ENCODE results near the gene TRDN. TPM values are rescaled to one million over a fixed set of nuclear protein-coding genes. Genes with fewer than 3 reads are reported as not detected.

Gene TRDN
- total RNA-seq, 5 donors from 2014 or later (not counting 1 experiment from before 2014, with no cell fraction given), result not detected

DNA sequence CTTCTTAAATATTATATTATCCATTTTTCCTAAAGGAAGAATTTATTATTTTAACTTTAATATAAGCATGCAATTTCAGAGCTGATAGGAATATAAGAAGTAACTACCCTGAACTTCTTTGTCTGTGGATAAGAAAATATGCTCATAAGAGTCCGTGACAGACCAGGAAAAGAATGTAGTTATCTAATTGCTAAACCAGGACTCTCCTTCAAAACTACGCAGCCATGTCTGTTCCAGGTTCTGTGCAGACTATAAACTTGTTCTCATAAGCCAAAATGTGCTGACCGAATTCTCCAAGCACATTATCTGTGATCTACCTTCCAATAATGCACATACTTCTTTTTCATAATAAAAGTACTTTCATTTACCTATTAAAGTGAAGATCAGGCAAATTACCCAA lies 116.5 kb downstream of the TRDN start:
- H3K9me3 ChIP-seq, result no peaks in the 10 kb centered on the region
- Mint-ChIP-seq H3K36me3 (no peaks in the 10 kb centered on the region), H3K27ac (no peak overlapping the region), H3K4me1 (no peaks in the 10 kb centered on the region), H3K4me3 (no peak overlapping the region), H3K27me3 (no peaks in the 10 kb centered on the region), H3K9me3 (peaks cover 0 to 9% (median 0%) of the 10 kb centered on the region in 3 donors)
- WGBS (ENCODE audit: insufficient coverage), result 86% methylated on average over 2 of the region's 3 CpGs
- H3K27ac ChIP-seq (ENCODE audit: low read length), result no peak overlapping the region
- no peak overlapping the region for H3K4me3 ChIP-seq (ENCODE audit: control insufficient read depth in 1 of 2, extremely low read depth in 1 of 2, low read length in 1 of 2)
- no peak for DNase-seq
- H3K4me1 ChIP-seq (ENCODE audit: control insufficient read depth in 1 of 2, extremely low read depth in 1 of 2, insufficient read depth in 2 of 2, low read length in 2 of 2), result no peaks in the 10 kb centered on the region
- no peaks in the 10 kb centered on the region for H3K27me3 ChIP-seq (replicated peaks in 1 of 2; ENCODE audit: control insufficient read depth in 2 of 2, extremely low read depth in 1 of 2, insufficient read depth in 2 of 2, low read length in 1 of 2)
- ChIA-PET CTCF (no interaction called here), POLR2A (no interaction called here)
- H3K36me3 ChIP-seq (ENCODE audit: control insufficient read depth in 2 of 2, extremely low read depth in 1 of 2, insufficient read depth in 1 of 2, low read length in 1 of 2), result no peaks in the 10 kb centered on the region
- ATAC-seq (replicated peaks in 1 of 4), result no peak

GRCh38 chr6:123519189-123519505 lies 117.6 kb downstream of the TRDN start:
- POLR2A ChIA-PET, result no interaction called here
- CTCF ChIA-PET, result no interaction called here
- Histone ChIP-seq H3K27me3 (replicated peaks in 1 of 2; ENCODE audit: control insufficient read depth in 2 of 2, extremely low read depth in 1 of 2, insufficient read depth in 2 of 2, low read length in 1 of 2) (no peaks in the 10 kb centered on the region), H3K4me3 (ENCODE audit: control insufficient read depth in 1 of 2, extremely low read depth in 1 of 2, low read length in 1 of 2) (no peak overlapping the region), H3K9me3 (no peaks in the 10 kb centered on the region), H3K27ac (ENCODE audit: low read length) (no peak overlapping the region), H3K4me1 (ENCODE audit: control insufficient read depth in 1 of 2, extremely low read depth in 1 of 2, insufficient read depth in 2 of 2, low read length in 2 of 2) (no peaks in the 10 kb centered on the region), H3K36me3 (ENCODE audit: control insufficient read depth in 2 of 2, extremely low read depth in 1 of 2, insufficient read depth in 1 of 2, low read length in 1 of 2) (no peaks in the 10 kb centered on the region)
- DNase-seq (no peak), ATAC-seq (replicated peaks in 1 of 4) (no peak)
- no peaks in the 10 kb centered on the region for H3K27me3 Mint-ChIP-seq
- no peak overlapping the region for H3K27ac Mint-ChIP-seq
- H3K4me1 Mint-ChIP-seq, result no peaks in the 10 kb centered on the region
- H3K36me3 Mint-ChIP-seq, result no peaks in the 10 kb centered on the region
- H3K9me3 Mint-ChIP-seq, result peaks cover 0 to 8% (median 0%) of the 10 kb centered on the region in 3 donors
- H3K4me3 Mint-ChIP-seq, result no peak overlapping the region

- Histone ChIP-seq H3K9me3 (no peaks in the 10 kb centered on the region), H3K27me3 (replicated peaks in 1 of 2; ENCODE audit: control insufficient read depth in 2 of 2, extremely low read depth in 1 of 2, insufficient read depth in 2 of 2, low read length in 1 of 2) (no peaks in the 10 kb centered on the region), H3K36me3 (ENCODE audit: control insufficient read depth in 2 of 2, extremely low read depth in 1 of 2, insufficient read depth in 1 of 2, low read length in 1 of 2) (no peaks in the 10 kb centered on the region), H3K27ac (ENCODE audit: low read length) (no peak overlapping the region), H3K4me1 (ENCODE audit: control insufficient read depth in 1 of 2, extremely low read depth in 1 of 2, insufficient read depth in 2 of 2, low read length in 2 of 2) (no peaks in the 10 kb centered on the region), H3K4me3 (ENCODE audit: control insufficient read depth in 1 of 2, extremely low read depth in 1 of 2, low read length in 1 of 2) (no peak overlapping the region)
- POLR2A ChIA-PET, result no interaction called here
- Mint-ChIP-seq H3K4me3 (no peak overlapping the region), H3K27ac (no peak overlapping the region), H3K9me3 (peaks cover 0 to 8% (median 2%) of the 10 kb centered on the region in 3 donors), H3K36me3 (no peaks in the 10 kb centered on the region), H3K27me3 (no peaks in the 10 kb centered on the region), H3K4me1 (no peaks in the 10 kb centered on the region)
- DNase-seq, result no peak
- CTCF ChIA-PET, result no interaction called here
- 89% methylated on average over 4 of the region's 5 CpGs for WGBS (ENCODE audit: insufficient coverage)
- ATAC-seq (replicated peaks in 1 of 4), result no peak
These were observed 118.1 kb downstream of the TRDN start for GRCh38 chr6:123518441-123519188.

- Histone ChIP-seq H3K27ac (ENCODE audit: low read length) (no peak overlapping the region), H3K4me1 (ENCODE audit: control insufficient read depth in 1 of 2, extremely low read depth in 1 of 2, insufficient read depth in 2 of 2, low read length in 2 of 2) (no peaks in the 10 kb centered on the region), H3K36me3 (ENCODE audit: control insufficient read depth in 2 of 2, extremely low read depth in 1 of 2, insufficient read depth in 1 of 2, low read length in 1 of 2) (no peaks in the 10 kb centered on the region), H3K9me3 (no peaks in the 10 kb centered on the region), H3K4me3 (ENCODE audit: control insufficient read depth in 1 of 2, extremely low read depth in 1 of 2, low read length in 1 of 2) (no peak overlapping the region), H3K27me3 (replicated peaks in 1 of 2; ENCODE audit: control insufficient read depth in 2 of 2, extremely low read depth in 1 of 2, insufficient read depth in 2 of 2, low read length in 1 of 2) (no peaks in the 10 kb centered on the region)
- Mint-ChIP-seq H3K9me3 (peaks cover 0 to 2% (median 0%) of the 10 kb centered on the region in 3 donors), H3K27ac (no peak overlapping the region), H3K27me3 (no peaks in the 10 kb centered on the region), H3K4me1 (no peaks in the 10 kb centered on the region), H3K36me3 (no peaks in the 10 kb centered on the region), H3K4me3 (no peak overlapping the region)
- ChIA-PET CTCF (no interaction called here), POLR2A (no interaction called here)
- DNase-seq (no peak), ATAC-seq (replicated peaks in 1 of 4) (no peak)
- no CpG with 5 or more reads among the region's 2 CpGs for WGBS (ENCODE audit: insufficient coverage)
These were observed 121.0 kb downstream of the TRDN start for GRCh38 chr6:123515715-123516114.

GRCh38 chr6:123509112-123509511 lies 127.6 kb downstream of the TRDN start:
- H3K36me3 Mint-ChIP-seq, result no peaks in the 10 kb centered on the region
- CTCF ChIA-PET, result no interaction called here
- H3K27me3 Mint-ChIP-seq, result no peaks in the 10 kb centered on the region
- ATAC-seq (replicated peaks in 1 of 4) (no peak), DNase-seq (no peak)
- Histone ChIP-seq H3K27ac (ENCODE audit: low read length) (no peak overlapping the region), H3K4me1 (ENCODE audit: control insufficient read depth in 1 of 2, extremely low read depth in 1 of 2, insufficient read depth in 2 of 2, low read length in 2 of 2) (no peaks in the 10 kb centered on the region), H3K27me3 (replicated peaks in 1 of 2; ENCODE audit: control insufficient read depth in 2 of 2, extremely low read depth in 1 of 2, insufficient read depth in 2 of 2, low read length in 1 of 2) (no peaks in the 10 kb centered on the region), H3K4me3 (ENCODE audit: control insufficient read depth in 1 of 2, extremely low read depth in 1 of 2, low read length in 1 of 2) (no peak overlapping the region), H3K9me3 (no peaks in the 10 kb centered on the region), H3K36me3 (ENCODE audit: control insufficient read depth in 2 of 2, extremely low read depth in 1 of 2, insufficient read depth in 1 of 2, low read length in 1 of 2) (no peaks in the 10 kb centered on the region)
- peaks cover 3 to 5% (median 5%) of the 10 kb centered on the region in 3 donors for H3K9me3 Mint-ChIP-seq
- no peak overlapping the region for H3K4me3 Mint-ChIP-seq
- no CpG with 5 or more reads among the region's 1 CpG for WGBS (ENCODE audit: insufficient coverage)
- H3K4me1 Mint-ChIP-seq, result no peaks in the 10 kb centered on the region
- H3K27ac Mint-ChIP-seq, result no peak overlapping the region
- POLR2A ChIA-PET, result no interaction called here

DNA sequence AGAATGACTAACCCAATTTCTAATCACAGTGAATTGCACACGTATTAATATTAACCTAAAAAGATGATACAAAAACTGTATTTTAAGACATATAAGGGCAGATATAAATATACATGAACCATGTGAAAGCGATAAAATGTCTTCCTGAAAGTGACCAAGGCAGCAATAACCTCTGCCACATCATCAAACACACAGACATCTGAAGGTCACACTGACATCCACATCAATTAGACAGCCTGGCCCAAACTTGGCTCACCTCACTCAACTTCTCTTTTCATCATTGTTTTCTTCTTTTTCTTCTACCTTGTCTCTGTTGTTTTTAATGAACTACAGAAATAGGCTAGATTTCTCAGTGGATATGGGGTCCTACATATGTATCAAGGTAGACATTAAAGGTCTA lies 128.5 kb downstream of the TRDN start:
- no peaks in the 10 kb centered on the region for H3K4me1 ChIP-seq (ENCODE audit: control insufficient read depth in 1 of 2, extremely low read depth in 1 of 2, insufficient read depth in 2 of 2, low read length in 2 of 2)
- ChIA-PET POLR2A (no interaction called here), CTCF (interaction anchor here (0.6 to 0.7 kb wide), 2 partner anchors 37 to 95 kb away, joined by 3 to 5 read pairs; no protein-coding TSS in a partner anchor)
- H3K9me3 ChIP-seq, result no peaks in the 10 kb centered on the region
- no peak for DNase-seq
- H3K36me3 ChIP-seq (ENCODE audit: control insufficient read depth in 2 of 2, extremely low read depth in 1 of 2, insufficient read depth in 1 of 2, low read length in 1 of 2), result no peaks in the 10 kb centered on the region
- H3K27ac Mint-ChIP-seq, result no peak overlapping the region
- H3K27ac ChIP-seq (ENCODE audit: low read length), result no peak overlapping the region
- H3K4me3 Mint-ChIP-seq, result no peak overlapping the region
- WGBS (ENCODE audit: insufficient coverage), result no CpG with 5 or more reads among the region's 2 CpGs
- no peaks in the 10 kb centered on the region for H3K27me3 ChIP-seq (replicated peaks in 1 of 2; ENCODE audit: control insufficient read depth in 2 of 2, extremely low read depth in 1 of 2, insufficient read depth in 2 of 2, low read length in 1 of 2)
- H3K36me3 Mint-ChIP-seq, result no peaks in the 10 kb centered on the region
- H3K4me1 Mint-ChIP-seq, result no peaks in the 10 kb centered on the region
- ATAC-seq (replicated peaks in 1 of 4), result no peak
- H3K9me3 Mint-ChIP-seq, result peaks cover 3 to 5% (median 3%) of the 10 kb centered on the region in 3 donors
- no peaks in the 10 kb centered on the region for H3K27me3 Mint-ChIP-seq
- H3K4me3 ChIP-seq (ENCODE audit: control insufficient read depth in 1 of 2, extremely low read depth in 1 of 2, low read length in 1 of 2), result no peak overlapping the region

GRCh38 chr6:123507582-123507981 lies 129.2 kb downstream of the TRDN start:
- no peaks in the 10 kb centered on the region for H3K36me3 ChIP-seq (ENCODE audit: control insufficient read depth in 2 of 2, extremely low read depth in 1 of 2, insufficient read depth in 1 of 2, low read length in 1 of 2)
- Mint-ChIP-seq H3K27ac (no peak overlapping the region), H3K4me3 (no peak overlapping the region), H3K4me1 (no peaks in the 10 kb centered on the region), H3K27me3 (no peaks in the 10 kb centered on the region), H3K36me3 (no peaks in the 10 kb centered on the region), H3K9me3 (peaks cover 3 to 5% (median 3%) of the 10 kb centered on the region in 3 donors)
- ChIA-PET CTCF (interaction anchor here (0.6 to 0.7 kb wide), 2 partner anchors 38 to 95 kb away, joined by 3 to 5 read pairs; no protein-coding TSS in a partner anchor), POLR2A (no interaction called here)
- no peak overlapping the region for H3K27ac ChIP-seq (ENCODE audit: low read length)
- no peaks in the 10 kb centered on the region for H3K27me3 ChIP-seq (replicated peaks in 1 of 2; ENCODE audit: control insufficient read depth in 2 of 2, extremely low read depth in 1 of 2, insufficient read depth in 2 of 2, low read length in 1 of 2)
- no peaks in the 10 kb centered on the region for H3K9me3 ChIP-seq
- ATAC-seq (replicated peaks in 1 of 4), result no peak
- no CpG with 5 or more reads among the region's 2 CpGs for whole genome bisulfite sequencing (ENCODE audit: insufficient coverage)
- DNase-seq, result no peak
- no peak overlapping the region for H3K4me3 ChIP-seq (ENCODE audit: control insufficient read depth in 1 of 2, extremely low read depth in 1 of 2, low read length in 1 of 2)
- no peaks in the 10 kb centered on the region for H3K4me1 ChIP-seq (ENCODE audit: control insufficient read depth in 1 of 2, extremely low read depth in 1 of 2, insufficient read depth in 2 of 2, low read length in 2 of 2)
